Cerebellar nuclear complex (tissue), 1 donor: Measurements from ENCODE around the gene COQ4.
A peak's percentile ranks its signal among the peaks of the same experiment; 100 is the strongest.
"Not testable (repeated sequence)": the region's sequence is repeated elsewhere in the genome, so short reads cannot be mapped to it uniquely, and the experiment has no call there.

Experiments
- DNase-seq, 2 experiments: peaks; one replicate each; lab custom pipeline; 2025; lab: John Stamatoyannopoulos, UW

The COQ4 gene

DNA sequence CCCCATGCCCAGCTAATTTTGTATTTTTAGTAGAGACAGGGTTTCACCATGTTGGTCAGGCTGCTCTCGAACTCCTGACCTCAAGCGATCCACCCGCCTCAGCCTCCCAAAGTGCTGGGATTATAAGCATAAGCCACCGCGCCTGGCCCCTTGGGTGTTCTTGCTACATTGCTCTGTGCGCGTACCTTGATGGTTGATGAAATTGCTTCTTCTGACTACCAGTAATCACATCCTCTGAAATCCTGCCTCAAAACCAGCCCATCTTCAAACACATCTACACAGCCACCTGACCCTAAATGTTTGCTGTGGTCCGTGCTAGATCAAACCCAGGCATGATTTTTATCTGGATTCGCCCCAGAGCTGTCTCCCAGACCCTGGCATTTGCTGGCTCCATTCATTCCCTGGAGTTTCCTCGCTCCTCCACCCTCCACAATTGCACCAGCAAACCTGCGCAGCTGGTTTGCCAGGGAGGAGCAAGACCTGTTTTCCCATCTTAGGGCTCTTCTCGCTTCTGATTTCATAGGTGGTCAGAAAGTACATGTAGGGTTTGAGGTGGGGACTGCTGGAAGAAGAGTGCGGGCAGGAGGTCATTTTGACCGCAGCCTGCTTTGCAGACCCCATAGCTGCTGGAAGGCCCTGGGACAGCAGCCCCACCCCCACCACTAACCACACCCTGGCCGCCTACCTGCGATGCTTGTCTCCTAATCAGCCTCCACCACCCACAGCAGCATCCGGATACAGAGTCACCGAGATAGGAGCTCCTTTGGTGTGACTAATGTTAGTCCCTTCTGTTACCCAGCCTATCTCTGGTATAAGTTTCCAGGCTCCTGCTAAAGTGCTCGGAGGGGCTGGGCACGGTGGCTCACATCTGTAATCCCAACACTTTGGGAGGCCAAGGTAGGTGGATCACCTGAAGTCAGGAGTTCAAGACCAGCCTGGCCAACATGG is 23.8 kb upstream of the COQ4 start:
- no peak for DNase-seq

DNA sequence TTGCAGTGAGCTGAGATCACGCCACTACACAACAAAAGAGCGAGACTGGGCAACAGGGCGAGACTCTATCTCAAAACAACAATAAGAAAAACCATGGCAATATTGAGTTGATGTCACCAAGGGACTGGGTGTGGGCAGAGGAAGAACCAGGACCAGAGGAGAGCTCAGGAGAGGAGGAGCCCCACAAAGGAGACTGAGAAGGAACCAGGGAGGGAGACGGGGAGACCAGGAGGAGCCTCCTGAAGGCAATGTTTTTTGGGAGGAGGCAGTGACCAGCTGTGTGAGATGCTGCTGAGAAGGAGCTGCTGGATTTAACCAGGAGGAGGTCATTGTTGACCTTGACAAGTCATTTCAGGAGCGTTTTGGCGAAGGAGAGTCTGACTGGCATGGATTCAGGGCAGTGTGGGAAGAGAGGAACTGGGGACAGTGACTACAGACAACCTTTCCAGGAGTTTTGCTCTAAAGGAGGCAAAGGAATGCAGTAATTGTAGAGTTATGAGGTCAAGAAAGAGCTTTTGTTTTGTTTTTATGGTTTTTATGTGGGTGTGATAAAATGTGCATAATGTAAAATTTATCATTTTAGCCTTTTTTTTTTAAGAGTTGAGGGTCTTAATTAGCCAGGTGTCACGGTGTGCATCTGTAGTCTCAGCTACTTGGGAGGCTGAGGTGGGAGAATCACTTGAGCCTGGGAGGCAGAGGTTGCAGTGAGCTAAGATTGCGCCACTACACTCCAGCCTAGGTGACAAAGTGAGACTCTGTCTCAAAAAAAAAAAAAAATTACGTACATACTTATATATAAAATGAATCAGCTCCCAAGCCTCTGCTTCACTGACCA is 18.3 kb upstream of the COQ4 start:
- DNase-seq = no peak

DNA sequence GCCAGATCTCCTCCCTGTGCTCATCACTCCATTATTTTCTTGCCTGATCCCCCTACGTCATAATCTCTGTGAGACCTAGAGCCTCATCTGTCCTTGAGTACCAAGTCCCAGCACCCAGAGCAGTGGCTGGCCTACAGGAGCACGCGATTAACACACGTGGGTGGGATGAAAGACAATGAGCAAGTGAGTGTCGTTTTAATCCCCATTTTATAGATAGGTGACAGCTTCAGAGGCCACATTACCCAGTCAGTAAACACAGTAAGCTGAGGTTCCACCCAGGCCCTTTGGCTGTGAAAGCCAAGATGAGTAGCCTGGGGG is 17.7 kb upstream of the COQ4 start:
- DNase-seq = no peak

DNA sequence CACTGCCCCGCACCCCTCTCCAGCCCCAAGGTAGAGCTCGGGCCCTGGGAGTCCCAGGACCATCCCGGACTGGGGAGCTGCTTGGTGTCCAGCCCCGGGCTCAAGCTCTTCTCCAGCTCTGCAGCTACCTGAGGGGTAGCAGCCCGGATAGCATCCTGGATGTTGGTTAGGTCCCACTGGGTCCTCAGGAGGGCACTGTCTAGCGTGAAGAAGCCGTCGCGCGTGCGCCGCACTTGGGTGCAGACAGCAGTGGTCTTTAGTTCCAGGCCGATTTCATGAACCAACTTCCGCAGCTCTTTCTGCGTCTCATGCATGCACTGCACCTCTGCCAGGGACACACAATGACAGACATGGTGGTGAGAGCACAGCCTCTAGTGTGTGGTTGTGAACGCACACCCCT is 13.1 kb upstream of the COQ4 start:
- DNase-seq = no peak

DNA sequence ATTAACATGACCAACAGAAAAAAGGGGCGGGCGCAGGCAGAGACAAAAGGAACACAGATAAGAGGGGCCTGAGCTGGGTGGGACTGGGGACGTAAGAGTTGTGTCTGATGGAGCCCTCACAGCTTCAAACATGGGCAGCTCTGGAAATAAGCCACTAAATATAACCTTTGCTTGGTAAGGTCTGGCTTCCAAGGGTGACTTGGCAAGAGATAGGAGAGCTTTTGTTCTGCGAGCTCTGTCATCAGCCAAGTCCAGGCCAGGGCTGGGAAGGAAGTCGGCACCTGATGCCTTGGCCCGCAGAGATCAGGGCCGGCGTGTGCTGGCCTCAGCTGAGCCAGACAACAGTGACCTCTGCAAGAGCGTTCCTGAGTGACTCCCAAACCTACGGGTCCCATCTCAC is 12.2 kb upstream of the COQ4 start:
- DNase-seq = no peak

DNA sequence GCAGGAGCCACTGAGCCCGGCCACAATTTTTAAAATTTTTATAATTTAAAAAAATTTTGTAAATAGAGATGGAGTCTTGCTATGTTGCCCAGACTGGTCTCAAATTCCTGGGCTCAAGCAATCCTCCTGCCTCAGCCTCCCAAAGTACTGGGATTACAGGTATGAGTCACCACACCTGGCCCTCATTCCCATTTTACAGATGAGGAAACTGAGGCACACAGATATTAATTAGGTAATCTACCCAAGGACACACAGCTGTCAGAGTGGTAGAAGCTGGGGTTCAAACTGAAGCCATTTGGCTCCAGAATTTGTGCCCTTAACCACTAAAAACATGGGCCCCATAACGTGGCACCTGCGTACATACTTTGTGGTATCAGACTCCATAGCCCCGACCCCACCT is 7.9 kb upstream of the COQ4 start:
- DNase-seq = no peak

DNA sequence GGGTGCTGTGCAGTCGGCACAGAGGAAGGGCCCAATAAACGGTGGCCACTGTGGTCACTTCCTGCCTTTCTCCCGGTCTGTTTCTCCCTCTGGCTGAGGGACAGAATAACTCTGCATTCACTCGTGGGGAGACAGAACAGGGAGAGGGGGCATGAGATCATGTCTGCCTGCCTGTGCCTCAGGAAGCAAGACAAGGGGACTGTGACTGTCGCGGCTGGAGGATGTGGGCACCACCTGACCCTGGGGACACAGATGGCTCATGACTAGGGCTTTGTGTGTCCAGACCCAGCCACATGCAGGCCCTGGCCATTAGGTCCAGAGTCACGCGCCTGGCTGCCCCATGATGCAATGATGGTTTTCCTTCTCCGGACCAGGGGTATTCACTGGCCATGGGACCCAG is 6.2 kb upstream of the COQ4 start:
- DNase-seq = no peak

DNA sequence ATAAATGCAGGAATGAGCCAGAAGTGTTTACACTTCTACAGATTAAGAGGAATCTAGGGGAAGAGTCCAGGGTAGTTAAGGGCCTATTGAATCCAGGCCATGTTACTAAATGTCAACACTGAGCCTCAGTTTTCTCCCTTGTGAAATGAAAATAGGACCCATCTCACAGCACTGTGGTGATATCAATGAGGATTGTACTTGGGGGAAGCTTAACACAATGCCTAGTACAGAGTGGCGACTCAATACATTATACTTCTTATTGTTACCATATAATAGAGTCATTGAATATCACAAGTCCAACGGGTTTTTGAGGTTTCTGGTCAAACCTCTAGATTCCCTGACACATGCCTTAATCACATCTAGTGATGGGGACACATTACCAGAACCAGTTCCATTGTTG is 5.0 kb upstream of the COQ4 start:
- DNase-seq = no peak

DNA sequence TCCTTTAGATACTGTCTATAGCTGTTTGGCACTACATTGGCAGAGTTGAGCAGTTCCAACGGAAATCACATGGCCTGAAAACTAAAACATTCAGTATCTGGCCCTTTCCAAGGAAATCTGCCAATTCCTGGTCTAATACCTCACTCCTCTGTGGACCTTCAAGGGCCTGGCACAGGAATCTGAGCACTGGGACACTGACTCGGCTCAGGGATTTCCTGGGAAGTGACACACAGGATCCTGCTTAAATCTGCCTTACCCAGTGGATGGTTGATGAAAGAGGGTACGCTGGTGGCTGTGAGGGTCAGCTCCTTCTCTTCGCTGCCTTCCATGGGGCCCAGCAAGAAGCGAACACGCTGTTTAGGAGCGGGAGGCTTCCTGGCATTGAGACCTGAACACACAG is 1.3 kb upstream of the COQ4 start:
- no peak for DNase-seq

DNA sequence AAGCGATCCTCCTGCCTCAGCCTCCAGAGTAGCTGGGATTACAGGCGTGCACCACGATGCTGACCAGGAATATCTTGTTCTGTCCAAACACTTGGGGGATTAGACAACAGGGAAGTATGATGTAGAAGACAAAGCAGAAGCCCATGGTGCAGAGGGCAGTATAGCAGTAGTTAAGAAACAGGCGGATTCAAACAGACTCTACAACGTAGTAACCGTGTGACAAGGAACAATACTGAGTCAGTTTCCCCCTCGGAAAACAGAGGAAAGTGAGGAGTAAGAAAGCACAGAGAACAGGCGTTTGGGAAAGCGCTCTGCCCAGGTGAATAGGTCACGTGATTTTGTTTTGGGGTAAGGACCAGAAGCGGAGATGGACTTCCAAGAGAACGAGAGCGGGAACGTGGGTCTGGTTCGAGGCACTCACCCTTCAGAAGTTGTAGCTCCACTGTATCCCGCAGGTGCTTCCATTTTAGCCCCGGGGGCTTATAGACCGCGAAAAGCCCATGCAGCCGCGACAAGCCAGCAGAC is 698 bp upstream of the COQ4 start:
- DNase-seq = no peak

DNA sequence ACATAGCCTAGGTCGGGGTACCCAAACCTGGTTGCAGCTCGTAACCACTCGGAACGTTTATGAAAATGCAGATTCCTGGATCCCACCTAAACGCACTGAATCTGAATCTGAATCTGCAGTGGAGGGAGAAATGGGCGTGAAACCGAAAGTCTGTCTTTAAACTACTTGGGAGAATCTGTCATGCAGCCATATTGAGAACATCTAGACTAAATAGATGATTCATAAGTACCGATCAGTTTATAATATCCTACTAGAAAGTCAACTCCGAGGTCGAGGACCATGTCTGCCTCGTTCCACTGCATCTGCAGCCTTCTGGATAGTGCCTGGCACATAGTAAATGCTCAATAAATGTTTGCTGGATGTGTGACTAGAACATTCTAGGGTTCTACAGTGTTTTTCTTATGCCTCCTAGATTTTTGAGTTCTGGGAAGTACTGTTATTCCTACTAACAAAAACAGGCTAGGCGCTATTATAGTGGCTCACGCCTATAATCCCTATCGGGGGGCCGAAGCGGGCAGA is 632 bp downstream of the COQ4 start:
- DNase-seq = no peak

DNA sequence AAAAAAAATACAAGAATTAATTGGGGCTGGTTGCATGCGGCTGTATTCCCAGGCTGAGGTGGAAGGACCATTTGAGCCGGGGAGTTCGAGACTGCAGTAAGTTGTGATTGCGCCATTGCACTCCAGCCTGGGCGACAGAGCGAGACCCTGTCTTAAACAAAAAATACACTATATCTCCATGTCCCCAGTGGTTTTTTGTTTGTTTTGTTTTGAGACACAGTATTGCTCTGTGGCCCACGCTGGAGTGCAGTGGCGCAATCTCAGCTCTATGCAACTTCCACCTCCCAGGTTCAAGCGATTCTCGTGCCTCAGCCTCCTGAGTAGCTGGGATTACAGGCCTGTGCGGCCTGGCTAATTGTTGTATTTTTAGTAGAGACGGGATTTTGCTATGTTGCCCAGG is 1.2 kb downstream of the COQ4 start:
- DNase-seq = no peak

DNA sequence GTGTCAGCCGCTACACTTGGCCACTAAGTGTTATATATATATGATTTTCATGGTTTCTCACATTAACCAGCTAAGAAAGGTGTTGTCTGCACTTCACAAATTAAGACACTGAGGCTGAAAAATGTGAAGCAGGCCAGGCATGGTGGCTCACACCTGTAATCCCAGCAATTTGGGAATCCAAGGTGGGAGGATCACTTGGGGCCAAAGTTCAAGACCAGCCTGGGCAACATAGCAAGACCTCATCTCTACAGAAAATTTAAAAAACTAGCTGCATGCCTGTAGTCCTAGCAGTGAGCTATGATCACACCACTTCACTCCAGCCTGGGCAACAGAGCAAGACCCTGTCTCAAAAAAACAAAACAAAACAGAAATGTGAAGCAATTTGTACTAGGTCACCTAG is 1.8 kb downstream of the COQ4 start:
- no peak for DNase-seq

DNA sequence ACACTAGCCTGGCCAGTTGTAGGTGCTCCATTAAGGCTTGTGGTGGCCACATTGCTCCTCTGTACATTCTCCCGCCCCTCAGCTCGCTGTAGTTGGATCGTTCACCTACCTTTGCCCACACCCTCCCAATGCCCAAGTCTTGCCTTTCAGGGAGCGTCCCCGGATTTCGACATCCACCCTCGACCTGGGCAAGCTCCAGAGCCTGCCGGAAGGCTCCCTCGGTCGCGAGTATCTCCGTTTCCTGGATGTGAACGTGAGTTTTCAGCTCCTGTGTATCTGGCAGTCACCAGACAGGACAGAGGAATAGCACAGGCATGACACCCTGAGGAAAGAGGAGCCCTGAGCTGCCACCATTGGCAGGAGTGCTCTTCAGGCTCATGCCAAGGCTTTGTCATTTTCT is 3.0 kb downstream of the COQ4 start:
- no peak for DNase-seq

DNA sequence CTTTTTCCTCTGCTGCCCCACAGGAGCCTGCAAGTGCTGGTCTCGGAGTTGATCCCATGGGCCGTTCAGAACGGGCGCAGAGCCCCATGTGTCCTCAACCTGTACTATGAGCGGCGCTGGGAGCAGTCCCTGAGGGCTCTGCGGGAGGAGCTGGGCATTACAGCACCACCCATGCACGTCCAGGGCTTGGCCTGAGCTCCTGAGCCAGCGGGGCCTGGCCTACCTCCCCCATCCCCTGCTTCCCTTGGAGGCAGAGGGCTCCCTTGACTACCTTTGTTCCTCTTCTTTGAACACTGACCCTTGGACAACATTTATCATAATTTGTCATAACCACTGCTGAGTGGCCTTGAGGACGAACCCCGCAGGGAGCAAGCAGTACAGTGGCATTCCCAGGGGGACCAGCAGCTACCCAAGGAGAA is 10.8 kb downstream of the COQ4 start:
- DNase-seq = no peak

DNA sequence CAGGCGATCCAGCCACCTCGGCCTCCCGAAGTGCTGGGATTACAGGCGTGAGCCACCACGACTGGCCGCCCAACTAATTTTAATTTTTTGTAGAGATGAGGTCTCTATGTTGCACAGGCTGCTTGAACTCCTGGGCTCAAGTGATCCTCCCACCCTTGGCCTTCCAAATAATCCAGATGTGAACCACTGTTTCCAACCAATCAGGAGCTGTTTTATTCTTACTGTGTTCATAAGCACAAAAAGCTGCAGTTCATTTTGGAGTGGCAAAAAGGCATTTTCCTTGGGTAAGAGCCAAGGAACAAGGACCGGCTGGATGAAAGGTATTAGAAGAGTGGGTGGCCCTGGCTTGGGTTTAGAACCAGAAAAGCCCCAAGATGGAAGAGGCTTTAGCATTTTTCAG is 12.5 kb downstream of the COQ4 start:
- DNase-seq = no peak

DNA sequence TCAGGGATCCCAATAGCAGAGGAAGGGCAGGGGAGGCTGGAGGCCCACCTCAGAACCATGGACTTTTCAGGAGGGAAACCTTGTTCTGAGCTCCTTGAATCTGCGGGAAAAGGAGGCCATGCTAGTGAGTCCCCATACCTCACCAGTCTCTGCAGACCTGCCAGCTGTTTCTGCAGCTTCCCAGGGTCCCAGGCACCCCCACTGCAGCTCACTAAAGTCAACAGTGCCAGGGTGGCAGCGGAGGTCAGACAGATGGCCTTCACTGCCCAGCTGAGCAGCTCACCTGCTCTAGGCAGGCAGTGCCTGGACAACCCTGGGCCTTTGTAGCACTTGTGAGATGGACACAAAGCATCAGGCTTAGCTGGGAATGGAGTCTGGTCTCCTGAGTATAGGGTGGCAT is 13.3 kb downstream of the COQ4 start:
- no peak for DNase-seq

DNA sequence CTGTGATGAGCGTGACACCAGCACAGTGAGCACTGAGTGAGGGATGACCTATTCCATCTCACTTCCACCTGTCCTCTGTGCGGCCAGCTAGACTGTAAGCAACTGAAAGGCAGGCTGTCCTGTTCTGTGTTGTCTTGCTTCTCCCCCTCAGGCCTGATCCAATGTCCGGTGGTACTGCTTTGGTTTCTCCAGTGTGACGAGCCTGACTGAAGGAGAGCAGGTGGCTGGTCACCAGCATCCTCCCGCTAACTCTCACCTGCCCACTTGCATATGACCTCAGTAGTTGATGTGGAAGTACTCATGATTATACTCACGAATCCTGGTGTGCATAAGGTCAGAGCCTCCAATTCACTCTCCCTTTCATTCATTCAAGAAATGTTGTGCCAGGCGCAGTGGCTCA is 15.3 kb downstream of the COQ4 start:
- DNase-seq = no peak

DNA sequence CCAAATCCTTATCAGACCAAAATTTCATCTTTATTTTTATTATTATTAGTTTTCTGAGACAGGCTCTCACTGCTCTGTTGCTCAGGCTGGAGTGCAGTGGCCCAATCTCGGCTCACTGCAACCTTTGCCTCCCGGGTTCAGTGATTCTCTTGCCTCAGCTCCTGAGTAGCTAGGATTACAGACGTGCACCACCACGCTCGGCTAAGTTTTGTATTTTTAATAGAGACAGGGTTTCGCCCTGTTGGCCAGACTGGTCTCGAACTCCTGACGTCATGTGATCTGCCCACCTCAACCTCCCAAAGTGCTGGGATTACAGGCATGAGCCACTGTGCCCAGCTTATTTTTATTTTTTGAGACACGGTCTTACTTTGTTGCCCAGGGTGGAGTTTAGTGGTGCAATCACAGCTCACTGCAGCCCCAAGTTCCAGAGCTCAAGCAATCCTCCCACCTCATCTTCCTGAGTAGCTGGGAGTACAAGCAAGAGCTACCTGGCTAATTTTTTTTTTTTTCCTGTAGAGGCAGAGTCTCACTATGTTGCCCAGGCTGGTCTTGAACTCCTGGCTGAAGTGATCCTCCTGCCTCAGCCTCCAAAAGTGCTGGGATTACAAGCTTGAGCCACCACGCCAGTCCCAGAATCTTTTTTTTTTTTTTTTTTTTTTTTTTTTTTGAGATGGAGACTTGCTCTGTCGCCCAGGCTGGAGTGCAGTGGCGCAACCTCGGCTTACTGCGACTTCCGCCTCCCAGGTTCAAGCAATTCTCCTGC is 16.4 kb downstream of the COQ4 start:
- DNase-seq = not testable (repeated sequence)

DNA sequence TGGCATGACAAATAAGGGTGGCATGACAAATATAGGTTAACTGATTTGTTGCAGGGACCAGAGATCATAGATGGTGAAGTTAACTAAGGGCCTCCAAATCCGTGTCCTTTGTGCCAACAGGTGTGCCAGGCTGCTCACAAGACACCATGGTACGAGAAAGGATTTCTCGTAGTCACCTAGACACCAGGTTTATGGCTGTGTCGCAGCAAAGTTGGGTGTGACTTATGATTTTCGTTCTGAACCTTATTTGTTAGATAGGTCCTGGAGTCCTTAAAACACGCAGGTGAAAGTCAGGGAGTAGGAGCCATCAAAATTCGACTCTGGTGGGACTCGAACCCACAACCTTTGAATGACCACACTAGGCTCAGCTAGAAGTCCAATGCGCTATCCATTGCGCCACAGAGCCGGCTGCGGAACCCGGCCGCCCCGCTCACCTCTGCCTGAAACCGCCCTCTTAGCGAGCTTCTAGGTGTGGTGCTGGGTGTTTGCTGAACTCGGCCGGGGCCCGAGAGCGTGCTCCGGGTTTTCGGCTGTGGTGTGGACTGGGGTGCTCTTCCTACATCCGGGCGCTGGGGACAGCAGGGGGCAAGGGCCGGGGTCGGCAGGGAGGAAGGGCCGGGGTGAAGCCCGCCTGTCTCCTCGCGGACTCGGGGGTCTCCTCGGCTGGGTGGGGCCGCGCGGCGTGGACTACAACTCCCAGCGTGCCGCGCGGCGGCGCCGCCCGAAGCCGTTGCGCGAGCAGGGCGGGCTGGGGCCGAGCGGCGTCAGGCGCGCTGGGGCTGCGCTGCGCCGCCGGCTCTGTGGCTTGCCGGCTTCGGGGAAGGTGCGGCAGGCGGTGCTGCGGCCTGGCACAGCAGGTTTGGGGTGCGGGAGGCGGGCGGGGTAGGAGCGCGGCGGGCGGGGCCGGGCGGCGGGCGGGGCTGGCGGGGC is 17.4 kb downstream of the COQ4 start, which contains the start of gene SLC27A4:
Gene SLC27A4 (plus strand): TSS at position 767 of the 930 bp plus-strand sequence. CDS start 2,606 bp downstream, outside the sequence.
- peak in 1 of 2 experiments; percentile 11 for DNase-seq
